PFSK-1 (cell line): ENCODE data around the gene CLDND2.

Experiments
- FOXP2 ChIP-seq: optimal IDR thresholded peaks from 2 replicates; pipeline ENCODE3; 2011; ENCODE audit warnings: borderline replicate concordance, control low read depth, inconsistent platforms; ENCODE audit not compliant: insufficient read depth; ENCODE audit errors: extremely low read length, extremely low read depth
- POLR2AphosphoS5 ChIP-seq: IDR thresholded peaks from 2 replicates; pipeline ENCODE4 v1.6.1; 2012; ENCODE audit warnings: low read depth, mild to moderate bottlenecking, control low read depth, low read length, moderate library complexity
- REST ChIP-seq, 2 experiments: IDR thresholded peaks; 2 replicates each; pipeline versions ENCODE4 v1.6.1 to v1.8.0; 2011 to 2012; ENCODE audit warnings: low read depth in 2 of 2, low read length in 2 of 2, control low read depth in 1 of 2, inconsistent platforms in 1 of 2, mild to moderate bottlenecking in 1 of 2, moderate library complexity in 1 of 2; ENCODE audit not compliant: insufficient read depth in 1 of 2
- SIN3A ChIP-seq: IDR thresholded peaks from 2 replicates; pipeline ENCODE4 v1.6.1; 2012; ENCODE audit warnings: mild to moderate bottlenecking, low read length, moderate library complexity, borderline replicate concordance; ENCODE audit not compliant: insufficient read depth
- TAF1 ChIP-seq: IDR thresholded peaks from 2 replicates; pipeline ENCODE4 v1.6.1; 2012; ENCODE audit warnings: low read length, control low read depth, borderline replicate concordance; ENCODE audit not compliant: insufficient read depth

CLDND2 gene

GRCh38 chr19:51377422-51377821 is 8.6 kb upstream of the CLDND2 start:
- TF ChIP-seq SIN3A (no peak), REST (IDR thresholded peaks at IDR 0.05; ENCODE audit: insufficient read depth in 1 of 2, low read depth in 2 of 2, low read length in 2 of 2) (no peak), POLR2AphosphoS5 (no peak), TAF1 (no peak), FOXP2 (no peak)

GRCh38 chr19:51375504-51376221 is 6.9 kb upstream of the CLDND2 start:
- TF ChIP-seq POLR2AphosphoS5 (no peak), TAF1 (no peak), REST (IDR thresholded peaks at IDR 0.05; ENCODE audit: insufficient read depth in 1 of 2, low read depth in 2 of 2, low read length in 2 of 2) (no peak), FOXP2 (no peak), SIN3A (no peak)

GRCh38 chr19:51372649-51373504 is 4.1 kb upstream of the CLDND2 start, which contains the start of gene NKG7:
Gene NKG7, minus strand, starts transcription at chr19:51372654. Its CDS starts 119 bp downstream, at chr19:51372535.
- TF ChIP-seq FOXP2 (no peak), REST (IDR thresholded peaks at IDR 0.05; ENCODE audit: insufficient read depth in 1 of 2, low read depth in 2 of 2, low read length in 2 of 2) (no peak), SIN3A (no peak), TAF1 (no peak), POLR2AphosphoS5 (no peak)

GRCh38 chr19:51372021-51372648 is 3.3 kb upstream of the CLDND2 start:
- no peak for TF ChIP-seq TAF1
- TF ChIP-seq SIN3A, result no peak
- TF ChIP-seq REST (IDR thresholded peaks at IDR 0.05; ENCODE audit: insufficient read depth in 1 of 2, low read depth in 2 of 2, low read length in 2 of 2), result no peak
- TF ChIP-seq FOXP2, result no peak
- no peak for TF ChIP-seq POLR2AphosphoS5
